CD4-positive, alpha-beta memory T cell (primary cell): ENCODE data around the gene MICAL2. TPM values are rescaled to one million over a fixed set of nuclear protein-coding genes. Genes with fewer than 3 reads are reported as not detected.

Experiments
- CTCF ChIA-PET: fragments of 350-600 bp; sonication (Branson Sonifier 250); formaldehyde crosslinking; loops from one replicate; lab custom pipeline; 2021; ENCODE audit warnings: inconsistent platforms; ENCODE audit not compliant: partially characterized antibody; lab: Charles Lee
- POLR2A ChIA-PET: fragments of 350-600 bp; sonication (Branson Sonifier 250); formaldehyde crosslinking; loops from one replicate; lab custom pipeline; 2021; ENCODE audit not compliant: partially characterized antibody; lab: Charles Lee
- DNase-seq, 5 donors: peaks; one replicate each; pipeline versions ENCODE4 v3.0.0 to v3.0.0-alpha.2; 2020 to 2022; ENCODE audit warnings: mixed read lengths in 1 of 5
- H3K27ac ChIP-seq: one replicate; pipeline ENCODE4 v1.7.0; 2013; ENCODE audit warnings: low read depth, low read length
- H3K27me3 ChIP-seq: 2 replicates; pipeline ENCODE4 v1.7.0; 2013; ENCODE audit warnings: mild to moderate bottlenecking, low read length, moderate library complexity; ENCODE audit not compliant: insufficient read depth
- H3K36me3 ChIP-seq: 2 replicates; pipeline ENCODE4 v1.7.0; 2013; ENCODE audit warnings: mild to moderate bottlenecking, low read length, moderate library complexity; ENCODE audit not compliant: insufficient read depth
- H3K4me1 ChIP-seq: 2 replicates; pipeline ENCODE4 v1.7.0; 2013; ENCODE audit warnings: mild to moderate bottlenecking, low read length, moderate library complexity; ENCODE audit not compliant: insufficient read depth
- H3K4me3 ChIP-seq, 2 donors: one replicate each; pipeline ENCODE4 v1.7.0; 2013; ENCODE audit warnings: low read length in 2 of 2, mild to moderate bottlenecking in 1 of 2
- H3K9me3 ChIP-seq, 2 donors: one replicate each; pipeline ENCODE4 v1.7.0; 2013; ENCODE audit warnings: low read length in 2 of 2, control low read depth in 1 of 2; ENCODE audit not compliant: control insufficient read depth in 1 of 2
- H3K27ac Mint-ChIP-seq, 7 donors: one replicate each; pipeline ENCODE4 v1.8.0; 2020 to 2021; ENCODE audit warnings: mixed read lengths in 7 of 7, mild to moderate bottlenecking in 6 of 7, inconsistent platforms in 3 of 7, moderate library complexity in 3 of 7
- H3K27me3 Mint-ChIP-seq, 2 donors: one replicate each; pipeline ENCODE4 v1.8.0; 2020 to 2021; ENCODE audit warnings: mixed read lengths in 2 of 2
- H3K36me3 Mint-ChIP-seq, 2 donors: one replicate each; pipeline ENCODE4 v1.8.0; 2020 to 2021; ENCODE audit warnings: mixed read lengths in 2 of 2, inconsistent platforms in 1 of 2, mild to moderate bottlenecking in 1 of 2
- H3K4me1 Mint-ChIP-seq, 4 donors: one replicate each; pipeline ENCODE4 v1.8.0; 2020 to 2021; ENCODE audit warnings: mixed read lengths in 4 of 4, mild to moderate bottlenecking in 1 of 4
- H3K4me3 Mint-ChIP-seq, 8 donors: one replicate each; pipeline ENCODE4 v1.8.0; 2020 to 2021; ENCODE audit warnings: mixed read lengths in 8 of 8, mild to moderate bottlenecking in 7 of 8, moderate library complexity in 6 of 8, inconsistent platforms in 3 of 8
- H3K9me3 Mint-ChIP-seq, 8 donors: one replicate each; pipeline ENCODE4 v1.8.0; 2020 to 2021; ENCODE audit warnings: mixed read lengths in 8 of 8, mild to moderate bottlenecking in 5 of 8, inconsistent platforms in 3 of 8, moderate library complexity in 1 of 8
- intact Hi-C: fragments of 100-400 bp; cut with micrococcal nuclease; formaldehyde crosslinking; loops from one replicate; pipeline ENCODE4 v1.15.1; 2023
- polyA plus RNA-seq, 2 donors: library from polyadenylated mRNA; unstranded; fragments of 300-500 nt; fragmentation: Illumina TruSeq; gene quantifications; one replicate each; pipeline ENCODE4 v1.2.3, GENCODE V29; 2021
- total RNA-seq, 2 experiments: library from RNA; stranded (reverse); gene quantifications; one replicate each; pipeline ENCODE4 v1.2.3, GENCODE V29; 2021

Gene MICAL2
- total and polyA plus RNA-seq, 4 experiments from 2014 or later = 10.9 to 38.8 (median 28.2) TPM

GRCh38 chr11:12247543-12248254 lies 137.3 kb downstream of the MICAL2 start:
- Histone ChIP-seq H3K27ac (no peak overlapping the region), H3K9me3 (no peaks in the 10 kb centered on the region), H3K36me3 (peaks cover 11% of the 10 kb centered on the region), H3K27me3 (no peaks in the 10 kb centered on the region), H3K4me3 (no peak overlapping the region), H3K4me1 (no peaks in the 10 kb centered on the region)
- CTCF ChIA-PET = interaction anchor here (2.2 kb wide), 1 partner anchor 11 kb away, joined by 9 read pairs; no protein-coding TSS in a partner anchor
- intact Hi-C loops = no loop called here
- H3K4me3 Mint-ChIP-seq = no peak overlapping the region
- peaks cover 0 to 2% (median 1%) of the 10 kb centered on the region in 4 donors for H3K4me1 Mint-ChIP-seq
- H3K9me3 Mint-ChIP-seq = peaks cover 0 to 1% (median 0%) of the 10 kb centered on the region in 8 donors
- no peaks in the 10 kb centered on the region for H3K27me3 Mint-ChIP-seq
- POLR2A ChIA-PET = no interaction called here
- no peak for DNase-seq
- peak overlapping the region in 1 of 7 donors; percentile 63 for H3K27ac Mint-ChIP-seq
- H3K36me3 Mint-ChIP-seq = peaks cover 25 to 56% of the 10 kb centered on the region in 2 donors

- Mint-ChIP-seq H3K36me3 (peaks cover 19 to 53% of the 10 kb centered on the region in 2 donors), H3K4me3 (no peak overlapping the region), H3K4me1 (peaks cover 0 to 2% (median 0%) of the 10 kb centered on the region in 4 donors), H3K9me3 (peaks cover 0 to under 1% (median 0%) of the 10 kb centered on the region in 8 donors), H3K27ac (peak overlapping the region in 1 of 7 donors; percentile 63), H3K27me3 (no peaks in the 10 kb centered on the region)
- no peak overlapping the region for H3K4me3 ChIP-seq
- no peaks in the 10 kb centered on the region for H3K4me1 ChIP-seq
- intact Hi-C loops = no loop called here
- no peak overlapping the region for H3K27ac ChIP-seq
- no peaks in the 10 kb centered on the region for H3K27me3 ChIP-seq
- peaks cover 11% of the 10 kb centered on the region for H3K36me3 ChIP-seq
- no peak for DNase-seq
- ChIA-PET POLR2A (no interaction called here), CTCF (interaction anchor here (0.6 to 1.6 kb wide), 2 partner anchors 12 to 132 kb away, joined by 3 to 4 read pairs; no protein-coding TSS in a partner anchor)
- H3K9me3 ChIP-seq = no peaks in the 10 kb centered on the region
These were observed 137.9 kb downstream of the MICAL2 start for GRCh38 chr11:12248330-12248729.

- intact Hi-C loops = no loop called here
- no peaks in the 10 kb centered on the region for H3K27me3 ChIP-seq
- POLR2A ChIA-PET = no interaction called here
- CTCF ChIA-PET = interaction anchor here (1.0 to 1.7 kb wide), 4 partner anchors 13 to 206 kb away, joined by 3 to 4 read pairs (median 4); no protein-coding TSS in a partner anchor
- Mint-ChIP-seq H3K27me3 (no peaks in the 10 kb centered on the region), H3K9me3 (peaks cover 0 to 1% (median 0%) of the 10 kb centered on the region in 8 donors), H3K4me1 (peaks cover 0 to 2% (median 0%) of the 10 kb centered on the region in 4 donors), H3K4me3 (no peak overlapping the region), H3K36me3 (peaks cover 13 to 45% of the 10 kb centered on the region in 2 donors), H3K27ac (no peak overlapping the region)
- peaks cover 11% of the 10 kb centered on the region for H3K36me3 ChIP-seq
- no peaks in the 10 kb centered on the region for H3K9me3 ChIP-seq
- DNase-seq = no peak
- H3K4me1 ChIP-seq = no peaks in the 10 kb centered on the region
- no peak overlapping the region for H3K4me3 ChIP-seq
- no peak overlapping the region for H3K27ac ChIP-seq
These were observed 139.3 kb downstream of the MICAL2 start for GRCh38 chr11:12249590-12250260.

- intact Hi-C loops = no loop called here
- Mint-ChIP-seq H3K9me3 (peaks cover 0 to 1% (median 0%) of the 10 kb centered on the region in 8 donors), H3K27ac (peak overlapping the region in 1 of 7 donors; percentile 30), H3K4me1 (peaks cover 0 to 2% (median 0%) of the 10 kb centered on the region in 4 donors), H3K4me3 (no peak overlapping the region), H3K27me3 (no peaks in the 10 kb centered on the region), H3K36me3 (peaks cover 20 to 46% of the 10 kb centered on the region in 2 donors)
- H3K36me3 ChIP-seq = peaks cover 17% of the 10 kb centered on the region
- no peak overlapping the region for H3K27ac ChIP-seq
- H3K27me3 ChIP-seq = no peaks in the 10 kb centered on the region
- no peak for DNase-seq
- CTCF ChIA-PET = interaction anchor here (1.0 to 1.6 kb wide), 3 partner anchors 15 to 37 kb away, joined by 3 to 4 read pairs (median 4); no protein-coding TSS in a partner anchor
- no peak overlapping the region for H3K4me3 ChIP-seq
- no peaks in the 10 kb centered on the region for H3K9me3 ChIP-seq
- POLR2A ChIA-PET = no interaction called here
- no peaks in the 10 kb centered on the region for H3K4me1 ChIP-seq
These were observed 141.5 kb downstream of the MICAL2 start for GRCh38 chr11:12251666-12252560.

- Histone ChIP-seq H3K27me3 (no peaks in the 10 kb centered on the region), H3K4me3 (no peak overlapping the region), H3K9me3 (no peaks in the 10 kb centered on the region), H3K36me3 (peaks cover 31% of the 10 kb centered on the region), H3K27ac (no peak overlapping the region), H3K4me1 (no peaks in the 10 kb centered on the region)
- no peak for DNase-seq
- intact Hi-C loops = no loop called here
- H3K4me1 Mint-ChIP-seq = peaks cover 0 to 2% (median 0%) of the 10 kb centered on the region in 4 donors
- H3K9me3 Mint-ChIP-seq = peaks cover 0 to 1% (median 0%) of the 10 kb centered on the region in 8 donors
- ChIA-PET POLR2A (no interaction called here), CTCF (interaction anchor here (1.0 kb wide), 2 partner anchors 35 to 210 kb away, joined by 3 to 4 read pairs; no protein-coding TSS in a partner anchor)
- no peak overlapping the region for H3K4me3 Mint-ChIP-seq
- H3K36me3 Mint-ChIP-seq = peaks cover 32 to 49% of the 10 kb centered on the region in 2 donors
- peak overlapping the region in 1 of 7 donors; percentile 18 for H3K27ac Mint-ChIP-seq
- H3K27me3 Mint-ChIP-seq = no peaks in the 10 kb centered on the region
These were observed 143.5 kb downstream of the MICAL2 start for GRCh38 chr11:12253843-12254281.

- Histone ChIP-seq H3K36me3 (peaks cover 42% of the 10 kb centered on the region), H3K27me3 (no peaks in the 10 kb centered on the region), H3K4me1 (no peaks in the 10 kb centered on the region), H3K27ac (no peak overlapping the region), H3K4me3 (no peak overlapping the region), H3K9me3 (no peaks in the 10 kb centered on the region)
- POLR2A ChIA-PET = no interaction called here
- DNase-seq = no peak
- no peak overlapping the region for H3K4me3 Mint-ChIP-seq
- H3K27ac Mint-ChIP-seq = no peak overlapping the region
- intact Hi-C loops = no loop called here
- CTCF ChIA-PET = no interaction called here
- H3K4me1 Mint-ChIP-seq = no peaks in the 10 kb centered on the region
- H3K27me3 Mint-ChIP-seq = no peaks in the 10 kb centered on the region
- H3K9me3 Mint-ChIP-seq = peaks cover 0 to 1% (median 0%) of the 10 kb centered on the region in 8 donors
- peaks cover 60 to 74% of the 10 kb centered on the region in 2 donors for H3K36me3 Mint-ChIP-seq
These were observed 148.1 kb downstream of the MICAL2 start for GRCh38 chr11:12258451-12258850.
